NCI-H1105 treated with DMSO at 0.1 percent for 48 hours (cell line): ENCODE measurements around the gene NPAS3.

Experiments
- DNase-seq: peaks from one replicate; lab custom pipeline; 2025; lab: John Stamatoyannopoulos, UW

Gene NPAS3

DNA sequence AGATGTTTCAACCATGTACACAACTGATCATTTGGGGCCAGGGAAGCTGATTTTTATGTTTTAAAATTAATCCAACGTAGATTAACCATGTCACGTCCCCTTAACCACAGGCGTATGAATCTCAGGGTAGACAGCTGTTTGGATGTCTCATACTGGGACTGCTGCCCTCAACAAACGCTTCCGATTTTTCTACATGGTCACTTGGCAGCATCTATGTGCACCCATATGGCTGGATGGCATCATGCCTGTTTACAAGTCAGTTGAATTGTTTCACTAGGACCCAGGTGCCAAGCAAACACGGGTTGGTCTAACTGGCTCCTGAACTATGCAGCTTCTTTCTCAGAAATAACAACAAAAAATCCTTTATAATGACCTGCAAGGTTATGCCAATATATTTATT, 393.8 kb downstream of the NPAS3 start:
- no peak for DNase-seq

DNA sequence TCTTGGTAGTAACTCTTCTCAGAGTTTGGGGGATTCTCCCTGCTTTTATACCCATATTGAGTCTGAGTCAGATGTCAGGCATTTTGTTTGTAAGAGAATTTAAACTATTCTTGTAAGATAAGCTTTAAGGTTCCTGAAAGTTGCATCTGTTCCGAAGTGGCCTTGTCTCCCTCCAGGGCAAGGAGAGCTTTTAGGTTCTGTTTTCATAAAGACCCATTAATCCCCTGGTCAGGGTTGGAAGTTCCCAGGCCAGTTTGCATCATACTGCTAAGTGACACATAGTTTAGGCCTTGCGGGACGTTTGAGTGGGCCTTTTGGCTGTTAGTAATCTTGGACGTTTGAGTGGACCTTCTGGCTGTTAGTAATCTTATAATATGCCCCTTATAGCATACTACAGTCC, 396.7 kb downstream of the NPAS3 start:
- no peak for DNase-seq

DNA sequence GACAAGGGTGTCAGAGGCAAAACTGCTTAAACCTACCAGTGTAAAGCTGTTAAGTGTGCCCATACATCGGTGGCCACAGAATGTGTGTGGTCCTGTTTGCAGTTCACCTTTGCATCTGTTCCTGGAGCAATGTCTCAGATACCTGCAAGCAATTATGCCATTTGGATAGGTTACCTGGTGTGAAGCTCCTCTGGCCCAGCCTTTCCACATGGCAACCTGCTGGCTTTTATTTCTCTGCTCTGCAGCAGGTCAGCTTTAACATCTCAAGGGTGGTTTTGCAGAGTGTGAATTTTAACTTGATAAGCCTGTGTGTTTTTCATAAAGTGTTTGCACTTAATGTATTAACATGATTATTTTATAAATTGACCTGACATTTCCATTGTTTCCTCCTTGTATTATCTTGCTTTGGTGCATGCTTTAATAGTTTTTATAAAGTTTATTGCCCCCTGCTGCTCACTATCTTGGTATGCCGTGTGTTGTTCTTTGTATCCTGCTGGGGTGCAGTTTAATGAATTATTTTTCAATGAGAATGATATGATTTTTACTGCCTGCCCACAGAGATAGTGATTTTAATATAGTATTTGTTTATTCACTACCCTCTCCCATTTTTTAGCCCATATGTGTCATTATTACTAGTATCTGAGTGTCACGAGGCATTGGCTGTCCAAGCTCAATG, 403.8 kb downstream of the NPAS3 start:
- DNase-seq, result no peak

DNA sequence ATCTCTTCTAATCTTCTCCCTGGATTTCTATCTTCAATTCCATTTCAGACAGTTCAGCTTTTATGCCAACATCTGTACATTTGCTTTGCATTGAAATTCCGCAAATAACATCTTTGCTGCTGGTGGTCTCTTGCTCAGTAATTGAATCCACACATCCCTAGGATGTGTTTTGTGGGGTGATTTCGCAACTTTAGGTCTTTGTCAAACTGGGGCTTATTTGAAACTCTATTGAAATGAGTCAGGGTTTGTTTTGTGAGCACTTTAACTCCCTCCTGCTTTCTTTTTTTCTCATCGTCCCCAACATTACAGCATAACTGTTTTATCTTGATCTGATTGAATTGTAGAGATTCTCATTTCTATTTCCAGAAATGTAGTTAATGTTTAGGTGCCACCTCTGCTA, 404.3 kb downstream of the NPAS3 start:
- no peak for DNase-seq

GRCh38 chr14:33347796-33348195, 409.1 kb downstream of the NPAS3 start:
- no peak for DNase-seq

DNA sequence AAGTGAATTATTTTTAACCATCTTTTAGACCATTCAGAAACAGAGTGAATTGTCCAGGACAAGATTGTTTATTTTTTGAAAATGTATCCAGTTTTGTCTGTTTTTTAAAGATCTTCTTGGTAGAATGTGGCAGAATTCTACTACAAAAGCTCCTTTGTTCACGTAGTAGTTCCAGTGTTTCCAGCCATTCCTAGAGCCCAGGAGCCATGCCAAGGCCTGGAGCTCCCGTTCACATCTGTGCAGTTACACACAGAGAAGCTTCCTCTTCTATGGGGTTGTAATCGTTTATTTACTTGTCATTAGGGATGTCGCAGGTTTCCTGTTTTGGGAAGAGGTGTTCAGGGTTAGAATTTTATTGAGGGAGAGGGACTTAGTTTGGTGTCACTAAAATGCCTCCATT, 409.8 kb downstream of the NPAS3 start:
- no peak for DNase-seq

DNA sequence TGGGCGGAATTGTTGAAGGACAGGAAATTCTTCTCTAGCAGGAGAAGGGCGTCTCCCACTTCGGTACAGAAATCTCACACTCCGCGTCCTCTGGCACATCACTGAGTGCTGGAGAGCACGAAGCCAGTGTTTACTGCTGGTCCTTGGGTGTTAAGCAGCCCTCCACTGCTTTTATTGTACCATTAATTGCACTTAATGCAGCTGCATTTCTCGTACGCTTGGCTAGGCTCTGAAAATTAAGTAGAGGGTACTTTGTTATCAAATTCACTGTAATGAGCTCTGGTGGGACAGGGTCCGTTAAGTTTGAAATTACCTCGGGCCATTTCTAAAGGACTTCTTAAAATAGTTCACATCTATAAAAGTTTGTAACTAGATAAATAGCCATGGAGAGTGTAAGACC, 411.2 kb downstream of the NPAS3 start:
- peak; percentile 87 for DNase-seq

DNA sequence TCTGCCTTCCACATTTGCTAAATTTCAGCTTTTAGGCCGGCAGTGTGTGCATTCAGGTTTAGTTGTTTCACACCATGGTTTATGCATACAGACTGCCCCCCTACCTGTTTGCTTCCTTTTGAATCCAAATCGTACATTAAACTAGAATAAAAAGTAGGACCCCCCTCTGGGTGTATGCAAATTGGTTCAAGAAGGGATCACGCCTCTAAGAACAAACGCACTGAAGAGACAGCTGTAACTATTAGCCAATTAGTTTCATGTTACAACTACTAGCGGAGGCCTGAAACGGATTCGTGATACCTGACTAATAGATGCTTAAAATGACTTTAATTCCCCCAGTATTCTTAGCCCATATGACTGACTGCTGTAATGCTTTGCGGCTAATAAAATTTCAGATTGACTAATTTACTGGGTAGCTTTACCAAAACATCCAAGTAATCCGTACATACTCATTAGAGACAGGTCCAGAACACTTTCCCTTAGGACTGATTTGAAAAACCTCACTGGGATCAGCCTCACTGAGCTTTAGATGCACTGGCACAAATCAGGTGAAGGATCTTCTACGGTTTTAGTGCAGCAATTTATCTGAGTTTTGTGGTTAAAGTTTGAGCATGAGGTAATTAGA, 411.8 kb downstream of the NPAS3 start:
- DNase-seq, result peak; percentile 83

DNA sequence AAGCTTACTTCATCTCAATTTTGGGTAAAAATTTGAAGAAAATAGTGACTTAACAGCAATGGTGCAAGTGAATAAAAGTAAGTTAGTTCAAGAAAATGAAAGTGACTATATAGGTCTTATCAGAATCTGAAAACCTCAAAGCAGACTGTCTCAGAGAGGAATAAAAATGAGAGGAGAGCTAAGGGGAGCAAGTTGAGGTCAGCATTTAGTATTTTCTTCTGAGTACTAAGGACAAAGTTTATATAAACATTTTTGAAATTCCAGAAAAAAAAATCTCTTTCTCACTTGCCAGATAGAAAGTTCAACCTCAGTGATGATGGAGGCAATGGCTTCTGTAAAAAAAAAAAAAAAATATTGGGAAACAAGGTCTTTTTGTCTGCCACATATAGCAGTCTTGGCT, 414.1 kb downstream of the NPAS3 start:
- no peak for DNase-seq

DNA sequence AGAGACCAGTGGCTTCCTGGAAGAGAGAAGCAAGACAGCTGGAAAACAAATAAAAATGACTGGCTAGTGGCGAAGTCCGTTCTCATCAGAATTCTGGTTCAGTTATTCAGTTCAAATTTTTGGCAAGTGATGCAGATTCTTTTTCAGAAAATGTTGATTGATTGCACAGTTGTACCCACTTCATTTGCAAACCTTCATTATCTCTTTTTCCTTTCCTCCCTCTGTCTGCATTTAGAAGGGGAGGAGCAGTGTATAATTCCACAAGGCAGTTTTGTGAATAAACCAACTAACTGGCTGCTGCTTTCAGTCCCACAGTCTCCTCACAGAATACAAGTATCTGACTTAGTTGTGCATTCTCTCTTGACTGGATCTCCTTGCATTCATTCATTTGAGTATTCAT, 417.5 kb downstream of the NPAS3 start:
- DNase-seq, result no peak

GRCh38 chr14:33357225-33358010, 418.7 kb downstream of the NPAS3 start:
- DNase-seq, result no peak

DNA sequence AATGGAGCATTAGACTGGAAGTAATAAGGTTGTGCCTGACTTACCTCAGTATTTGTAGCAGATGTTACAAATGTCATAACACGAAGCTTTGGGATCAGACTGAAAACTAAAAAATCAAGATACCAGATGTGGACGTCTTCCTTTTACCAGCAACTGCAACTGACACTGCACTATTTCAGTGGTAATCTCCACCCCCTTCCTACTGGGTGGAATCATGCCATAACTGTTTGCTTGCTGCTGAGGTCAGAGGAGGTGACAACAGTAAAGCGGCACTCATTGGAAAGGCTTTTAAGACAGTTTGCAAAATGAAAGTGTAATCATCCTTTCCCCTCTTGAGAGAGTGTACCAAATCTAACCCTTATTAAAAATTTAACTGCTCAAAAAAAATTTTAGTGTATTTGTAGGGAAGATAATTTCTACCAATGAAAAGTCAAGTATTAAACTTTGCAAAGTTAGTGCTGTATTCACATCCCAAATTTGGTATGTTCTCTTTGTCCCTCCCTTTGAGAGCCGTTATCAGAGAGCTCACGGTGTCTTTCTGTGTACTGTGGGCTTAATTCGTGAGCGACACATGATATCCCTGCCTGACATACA, 420.7 kb downstream of the NPAS3 start:
- no peak for DNase-seq

DNA sequence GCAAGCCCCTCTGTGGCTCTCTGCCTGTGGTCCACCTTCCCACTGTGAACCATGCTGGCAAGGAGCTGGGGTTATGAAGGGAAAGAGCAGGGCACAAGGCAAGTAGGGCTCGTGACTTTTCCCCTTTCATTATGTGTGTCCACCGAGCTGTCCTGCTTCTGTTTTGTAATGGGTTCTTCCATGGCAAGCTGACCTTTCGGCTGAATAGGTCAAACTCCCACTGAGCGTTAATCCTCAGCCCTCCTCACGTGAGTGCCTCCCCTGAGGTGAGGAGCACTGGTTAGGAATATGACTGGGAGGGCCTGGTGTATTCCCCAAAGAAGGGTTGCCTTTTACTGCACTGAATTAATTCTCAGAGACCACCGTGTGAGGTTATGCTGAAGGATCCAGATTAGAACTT, 424.3 kb downstream of the NPAS3 start:
- DNase-seq, result no peak

- DNase-seq, result no peak
These were observed 425.0 kb downstream of the NPAS3 start for GRCh38 chr14:33363682-33364081.

DNA sequence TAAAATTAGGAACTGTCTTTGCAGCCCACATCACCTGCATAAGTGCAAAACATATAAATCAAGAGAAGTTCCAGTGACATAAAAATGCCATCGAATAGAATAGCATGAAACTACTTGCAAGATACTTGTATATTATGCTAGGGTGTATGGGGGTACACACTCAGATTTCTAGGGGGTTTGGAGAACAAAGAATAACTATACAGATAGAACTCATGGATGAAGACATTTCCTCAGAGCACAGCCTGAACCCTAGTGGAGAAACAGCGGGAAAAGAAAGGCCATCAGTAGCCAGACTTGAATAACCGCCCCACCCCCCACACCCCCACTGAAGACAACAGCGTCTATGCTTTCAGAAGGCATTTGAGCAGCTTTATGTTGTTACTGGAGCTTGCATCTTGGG, 425.8 kb downstream of the NPAS3 start:
- no peak for DNase-seq

GRCh38 chr14:33369041-33369440, 430.4 kb downstream of the NPAS3 start:
- no peak for DNase-seq

GRCh38 chr14:33369972-33370371, 431.3 kb downstream of the NPAS3 start:
- no peak for DNase-seq

DNA sequence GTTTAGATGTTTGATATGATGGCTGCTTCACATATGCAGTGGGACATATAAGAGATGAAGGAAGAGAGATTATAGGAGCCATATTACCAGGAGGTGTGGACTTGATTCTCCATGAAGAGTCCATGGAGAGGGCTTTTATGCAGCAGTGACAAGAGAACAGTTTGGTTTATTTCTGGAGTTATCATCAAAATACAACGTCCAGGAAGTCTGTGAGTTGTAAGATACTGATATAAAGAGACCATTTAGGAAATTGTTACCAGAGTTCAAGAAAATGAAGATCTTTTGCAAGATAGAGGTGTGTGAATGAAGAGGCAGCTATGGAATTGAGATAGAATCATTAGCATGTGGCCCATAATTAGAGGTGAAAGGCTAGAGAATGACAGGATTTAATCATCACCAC, 431.7 kb downstream of the NPAS3 start:
- DNase-seq, result no peak

DNA sequence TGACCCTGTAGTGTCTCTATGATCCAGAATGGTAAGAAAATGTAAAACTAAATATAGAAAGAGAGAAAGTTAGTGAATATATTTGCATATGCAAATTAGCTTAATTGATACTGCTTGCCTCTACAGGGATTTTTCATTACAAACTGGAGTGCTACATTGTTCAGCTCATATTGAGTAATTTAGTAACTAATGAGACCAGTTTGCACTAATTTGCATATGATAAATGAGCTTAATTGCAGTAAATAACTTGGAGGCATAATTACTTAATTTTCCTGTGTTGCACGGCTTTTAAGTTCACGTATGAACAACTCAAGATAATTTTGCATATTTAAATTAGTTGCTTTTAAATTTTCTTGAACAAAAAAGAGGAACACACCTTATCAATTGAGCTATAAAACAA, 436.5 kb downstream of the NPAS3 start:
- no peak for DNase-seq

GRCh38 chr14:33375786-33376185, 437.1 kb downstream of the NPAS3 start:
- no peak for DNase-seq

- DNase-seq, result peak; percentile 23
These were observed 437.8 kb downstream of the NPAS3 start for GRCh38 chr14:33376510-33376909.

DNA sequence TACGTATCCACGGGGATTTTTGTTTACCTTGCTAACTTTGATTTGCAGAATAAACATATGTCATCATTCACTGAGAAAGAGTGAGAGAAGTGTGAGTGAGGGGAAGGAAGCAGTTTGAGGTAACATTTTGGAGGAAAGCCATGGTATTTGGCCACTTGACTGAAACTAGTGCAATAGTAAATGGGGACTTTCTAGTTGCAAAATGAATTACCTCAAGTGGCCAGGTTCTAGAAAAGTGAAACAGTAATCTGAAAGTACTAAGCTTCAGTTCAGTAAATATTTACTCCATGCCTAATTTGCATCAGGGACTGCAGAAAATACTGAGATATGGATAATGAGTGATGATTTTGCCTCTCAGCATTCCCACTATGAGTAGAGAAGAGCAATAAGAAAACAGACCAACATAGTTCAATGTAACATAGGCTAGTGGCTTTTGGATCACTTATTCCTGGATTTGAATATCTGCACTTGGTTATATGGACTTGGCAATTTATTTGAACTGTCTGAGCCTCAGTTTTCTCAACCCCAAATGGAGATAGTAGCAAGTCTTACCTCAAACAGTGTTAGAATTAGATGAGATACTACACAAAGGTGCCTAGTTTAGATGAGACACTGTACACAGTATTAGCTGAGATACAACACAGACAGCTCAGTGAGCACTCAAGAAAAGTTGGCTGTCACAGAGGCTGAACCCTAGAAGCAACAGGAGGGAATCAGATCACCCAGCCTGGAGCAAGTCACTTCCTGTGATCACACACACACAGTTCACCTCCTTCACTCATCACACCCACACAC, 439.1 kb downstream of the NPAS3 start:
- no peak for DNase-seq
